Activated CD4-positive, alpha-beta T cell treated with anti-CD3 and anti-CD28 coated beads, Interleukin-2, amount 10 ng/mL, durations not matched to agents 7 days and 5 days (primary cell): ENCODE data around the gene CHST11. TPM values are rescaled to one million over a fixed set of nuclear protein-coding genes. Genes with fewer than 3 reads are reported as not detected.
A peak's percentile ranks its signal among the peaks of the same experiment; 100 is the strongest.

Experiments used
- CTCF ChIA-PET: fragments of 350-600 bp; sonication (Branson Sonifier 250); formaldehyde crosslinking; loops from one replicate; lab custom pipeline; 2021; ENCODE audit warnings: antibody characterized with exemption; lab: Charles Lee
- POLR2A ChIA-PET: fragments of 350-600 bp; sonication (Branson Sonifier 250); formaldehyde crosslinking; loops from one replicate; lab custom pipeline; 2021; ENCODE audit warnings: antibody characterized with exemption; lab: Charles Lee
- DNase-seq: peaks from one replicate; pipeline ENCODE4 v3.0.0-alpha.2; 2020
- H3K27ac Mint-ChIP-seq: one replicate; pipeline ENCODE4 v1.8.0; 2021; ENCODE audit warnings: mild to moderate bottlenecking, moderate library complexity, mixed read lengths
- H3K27me3 Mint-ChIP-seq: one replicate; pipeline ENCODE4 v1.8.0; 2021; ENCODE audit warnings: mixed read lengths
- H3K36me3 Mint-ChIP-seq: one replicate; pipeline ENCODE4 v1.8.0; 2021; ENCODE audit warnings: low read depth, mixed read lengths
- H3K4me1 Mint-ChIP-seq: one replicate; pipeline ENCODE4 v1.8.0; 2021; ENCODE audit warnings: mixed read lengths
- H3K4me3 Mint-ChIP-seq: one replicate; pipeline ENCODE4 v1.8.0; 2021; ENCODE audit warnings: mild to moderate bottlenecking, moderate library complexity, mixed read lengths
- H3K9me3 Mint-ChIP-seq: one replicate; pipeline ENCODE4 v1.8.0; 2021; ENCODE audit warnings: mixed read lengths
- total RNA-seq, 2 experiments: library from RNA; stranded (reverse); gene quantifications; one replicate each; pipeline ENCODE4 v1.2.3, GENCODE V29; 2021

The CHST11 gene
- total RNA-seq, 2 experiments from 2014 or later = 56.4 to 56.6 TPM

DNA sequence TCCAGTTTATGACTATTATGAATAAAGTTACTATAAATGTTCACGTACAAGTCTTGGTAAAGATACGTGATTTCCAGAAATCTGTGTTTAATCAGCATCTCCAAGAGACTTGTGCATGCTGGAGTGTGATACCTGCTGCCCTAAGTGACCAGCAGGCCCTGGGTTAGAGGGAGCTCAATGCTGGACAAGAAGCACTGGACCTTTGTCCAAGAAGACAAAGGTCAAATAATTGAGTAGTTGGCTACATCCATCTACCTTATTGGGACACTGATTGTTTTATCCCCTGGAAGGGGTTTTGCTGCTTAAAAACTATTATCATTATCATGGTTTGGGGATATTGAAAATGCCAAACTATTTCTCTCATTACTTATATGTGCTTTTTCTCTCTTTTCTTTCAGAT, 37.0 kb upstream of the CHST11 start:
- ChIA-PET CTCF (interaction anchor here (1.0 to 2.1 kb wide), 2 partner anchors 12 to 37 kb away, joined by 3 to 8 read pairs; no protein-coding TSS in a partner anchor), POLR2A (no interaction called here)
- Mint-ChIP-seq H3K9me3 (peaks cover 12% of the 10 kb centered on the region), H3K27me3 (peaks cover 4% of the 10 kb centered on the region), H3K4me1 (peaks cover 9% of the 10 kb centered on the region), H3K27ac (no peak overlapping the region), H3K4me3 (no peak overlapping the region), H3K36me3 (peaks cover 6% of the 10 kb centered on the region)
- DNase-seq = no peak

- no peak overlapping the region for H3K4me3 Mint-ChIP-seq
- H3K27ac Mint-ChIP-seq = no peak overlapping the region
- peaks cover 12% of the 10 kb centered on the region for H3K9me3 Mint-ChIP-seq
- CTCF ChIA-PET = interaction anchor here (1.2 to 2.1 kb wide), 3 partner anchors 9 to 38 kb away, joined by 4 to 8 read pairs (median 4); no protein-coding TSS in a partner anchor
- DNase-seq = peak; percentile 15
- H3K36me3 Mint-ChIP-seq = peaks cover 6% of the 10 kb centered on the region
- peaks cover 9% of the 10 kb centered on the region for H3K4me1 Mint-ChIP-seq
- peaks cover 4% of the 10 kb centered on the region for H3K27me3 Mint-ChIP-seq
- POLR2A ChIA-PET = no interaction called here
Observed at GRCh38 chr12:104420868-104421267, 35.9 kb upstream of the CHST11 start.

GRCh38 chr12:104421343-104421742, 35.4 kb upstream of the CHST11 start:
- CTCF ChIA-PET = interaction anchor here (1.2 to 2.1 kb wide), 4 partner anchors 9 to 39 kb away, joined by 4 to 8 read pairs (median 4); no protein-coding TSS in a partner anchor
- Mint-ChIP-seq H3K27ac (no peak overlapping the region), H3K4me3 (no peak overlapping the region)

DNA sequence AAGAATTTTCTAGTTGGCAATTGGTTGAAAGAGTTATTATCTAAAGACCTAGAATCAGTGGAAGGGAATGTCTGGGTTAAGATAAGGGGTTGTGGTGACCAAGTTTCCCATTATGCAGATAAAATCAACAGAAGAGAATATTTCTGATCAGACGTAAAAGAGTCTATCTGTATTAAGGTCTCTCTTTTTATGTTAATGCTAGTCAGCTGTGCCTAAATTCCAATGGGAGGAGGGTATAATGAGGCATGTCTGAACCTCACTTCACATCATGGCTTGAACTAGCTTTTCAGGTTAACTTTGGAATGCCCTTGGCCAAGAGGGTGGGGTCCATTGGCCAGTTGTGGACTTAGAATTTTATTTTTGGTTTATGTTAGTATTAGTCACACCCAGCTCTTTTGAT, 34.3 kb upstream of the CHST11 start:
- Mint-ChIP-seq H3K36me3 (peaks cover 6% of the 10 kb centered on the region), H3K9me3 (peaks cover 14% of the 10 kb centered on the region), H3K4me1 (peaks cover 9% of the 10 kb centered on the region), H3K27me3 (peaks cover 4% of the 10 kb centered on the region), H3K4me3 (no peak overlapping the region), H3K27ac (no peak overlapping the region)
- POLR2A ChIA-PET = no interaction called here
- CTCF ChIA-PET = interaction anchor here (0.7 to 1.2 kb wide), 3 partner anchors 11 to 41 kb away, joined by 3 to 4 read pairs (median 4); no protein-coding TSS in a partner anchor
- DNase-seq = no peak

More at GRCh38 chr12:104421343-104421742, 35.4 kb upstream of the CHST11 start:
- Mint-ChIP-seq H3K36me3 (peaks cover 6% of the 10 kb centered on the region), H3K27me3 (peaks cover 4% of the 10 kb centered on the region), H3K9me3 (peaks cover 12% of the 10 kb centered on the region), H3K4me1 (peaks cover 9% of the 10 kb centered on the region)
- no peak for DNase-seq
- POLR2A ChIA-PET = no interaction called here

GRCh38 chr12:104423273-104423672, 33.5 kb upstream of the CHST11 start:
- H3K4me3 Mint-ChIP-seq = no peak overlapping the region
- peaks cover 4% of the 10 kb centered on the region for H3K27me3 Mint-ChIP-seq
- H3K9me3 Mint-ChIP-seq = peaks cover 20% of the 10 kb centered on the region
- H3K36me3 Mint-ChIP-seq = peaks cover 6% of the 10 kb centered on the region
- no peak for DNase-seq
- ChIA-PET CTCF (interaction anchor here (1.2 kb wide), 1 partner anchor 22 kb away, joined by 3 read pairs; no protein-coding TSS in a partner anchor), POLR2A (no interaction called here)
- H3K4me1 Mint-ChIP-seq = peaks cover 9% of the 10 kb centered on the region
- H3K27ac Mint-ChIP-seq = no peak overlapping the region

- H3K27me3 Mint-ChIP-seq = peaks cover 4% of the 10 kb centered on the region
- peaks cover 6% of the 10 kb centered on the region for H3K36me3 Mint-ChIP-seq
- peaks cover 9% of the 10 kb centered on the region for H3K4me1 Mint-ChIP-seq
- H3K27ac Mint-ChIP-seq = no peak overlapping the region
- ChIA-PET POLR2A (no interaction called here), CTCF (interaction anchor here (1.2 kb wide), 1 partner anchor 22 kb away, joined by 3 read pairs; no protein-coding TSS in a partner anchor)
- H3K4me3 Mint-ChIP-seq = no peak overlapping the region
- H3K9me3 Mint-ChIP-seq = peaks cover 22% of the 10 kb centered on the region
- DNase-seq = no peak
Observed at GRCh38 chr12:104423809-104424208, 32.9 kb upstream of the CHST11 start.

GRCh38 chr12:104424955-104425354, 31.8 kb upstream of the CHST11 start:
- DNase-seq = no peak
- peaks cover 4% of the 10 kb centered on the region for H3K27me3 Mint-ChIP-seq
- POLR2A ChIA-PET = no interaction called here
- peaks cover 9% of the 10 kb centered on the region for H3K4me1 Mint-ChIP-seq
- CTCF ChIA-PET = interaction anchor here (1.3 kb wide), 1 partner anchor 43 kb away, joined by 5 read pairs; no protein-coding TSS in a partner anchor
- no peak overlapping the region for H3K4me3 Mint-ChIP-seq
- peaks cover 6% of the 10 kb centered on the region for H3K36me3 Mint-ChIP-seq
- H3K27ac Mint-ChIP-seq = no peak overlapping the region
- peaks cover 23% of the 10 kb centered on the region for H3K9me3 Mint-ChIP-seq

DNA sequence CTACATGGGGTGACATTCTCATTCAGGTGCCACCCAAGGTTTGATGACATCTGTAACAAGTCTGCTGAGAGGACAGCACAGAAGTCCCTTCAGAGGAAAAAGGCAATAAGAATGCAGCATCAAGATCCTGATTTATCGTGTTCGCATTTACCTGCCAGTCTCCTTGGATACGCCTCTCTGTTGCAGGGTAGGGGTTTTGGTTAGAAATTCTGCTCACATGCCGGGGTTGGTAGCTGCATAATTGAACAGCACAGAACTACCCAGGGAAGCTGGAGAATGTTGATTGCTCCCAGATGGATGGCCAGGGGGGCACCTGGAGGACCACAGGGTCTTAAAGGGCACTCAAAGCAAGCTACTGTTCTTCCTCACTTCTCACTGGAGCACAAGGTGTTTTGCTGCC, 31.1 kb upstream of the CHST11 start:
- ChIA-PET POLR2A (no interaction called here), CTCF (interaction anchor here (1.1 to 1.5 kb wide), 5 partner anchors 9 to 44 kb away, joined by 3 to 5 read pairs (median 3); no protein-coding TSS in a partner anchor)
- Mint-ChIP-seq H3K4me3 (no peak overlapping the region), H3K27me3 (peaks cover 4% of the 10 kb centered on the region), H3K4me1 (peaks cover 9% of the 10 kb centered on the region), H3K36me3 (peaks cover 6% of the 10 kb centered on the region), H3K27ac (no peak overlapping the region), H3K9me3 (peaks cover 23% of the 10 kb centered on the region)
- DNase-seq = no peak

DNA sequence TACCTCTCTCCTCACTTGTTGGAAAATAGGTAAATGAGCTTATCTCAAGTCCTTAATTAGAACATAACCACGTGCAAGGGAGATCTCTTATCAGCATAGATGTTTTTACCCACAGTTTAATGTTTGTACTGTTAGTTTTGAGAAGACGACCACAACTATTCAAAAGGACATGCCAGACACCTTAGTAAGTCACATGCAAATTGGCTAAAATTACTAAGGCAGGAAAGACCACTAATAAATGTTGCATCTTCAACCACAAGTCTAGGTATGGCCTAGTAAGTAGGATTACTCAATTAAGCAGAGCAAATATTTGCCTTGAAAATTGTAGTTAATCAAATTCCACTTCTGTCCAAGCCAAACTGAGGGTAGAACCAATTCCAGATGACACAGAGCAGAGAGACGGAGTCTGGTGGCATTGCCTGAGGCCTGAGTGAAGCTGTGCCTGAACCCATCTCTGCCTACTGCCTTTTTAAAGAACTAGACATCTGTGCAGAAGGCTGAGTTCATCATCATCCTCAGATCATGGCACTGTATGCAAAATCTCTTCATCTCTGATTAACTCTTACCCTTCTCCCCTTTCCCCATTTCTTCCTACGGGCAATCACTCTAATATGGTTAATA, 29.7 kb upstream of the CHST11 start:
- Mint-ChIP-seq H3K36me3 (peaks cover 4% of the 10 kb centered on the region), H3K27ac (no peak overlapping the region), H3K4me1 (no peaks in the 10 kb centered on the region), H3K9me3 (peaks cover 22% of the 10 kb centered on the region), H3K4me3 (no peak overlapping the region), H3K27me3 (peaks cover 4% of the 10 kb centered on the region)
- POLR2A ChIA-PET = interaction anchor here (0.6 kb wide), 1 partner anchor 9 kb away, joined by 3 read pairs; no protein-coding TSS in a partner anchor
- CTCF ChIA-PET = interaction anchor here (1.1 to 1.5 kb wide), 3 partner anchors 8 to 14 kb away, joined by 3 read pairs; no protein-coding TSS in a partner anchor
- no peak for DNase-seq

DNA sequence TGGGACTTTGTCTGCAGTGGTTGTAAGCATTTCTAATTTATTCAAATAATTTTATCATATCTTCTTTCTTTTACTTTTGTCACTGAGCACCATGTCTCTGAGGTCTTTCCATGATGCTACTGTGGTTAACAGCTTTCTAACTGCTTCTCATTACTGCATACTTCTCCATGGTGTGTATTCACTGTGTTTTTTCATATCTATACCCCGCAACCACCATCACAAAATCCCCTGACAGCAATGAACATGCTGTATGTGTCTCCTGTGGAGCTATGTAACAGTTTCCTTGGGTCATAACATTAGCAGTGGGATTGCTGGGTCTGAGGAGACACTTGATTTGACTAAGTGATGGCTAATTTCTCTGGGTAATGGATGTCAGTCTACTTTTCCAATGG, 29.2 kb upstream of the CHST11 start:
- CTCF ChIA-PET = no interaction called here
- H3K9me3 Mint-ChIP-seq = peaks cover 17% of the 10 kb centered on the region

DNA sequence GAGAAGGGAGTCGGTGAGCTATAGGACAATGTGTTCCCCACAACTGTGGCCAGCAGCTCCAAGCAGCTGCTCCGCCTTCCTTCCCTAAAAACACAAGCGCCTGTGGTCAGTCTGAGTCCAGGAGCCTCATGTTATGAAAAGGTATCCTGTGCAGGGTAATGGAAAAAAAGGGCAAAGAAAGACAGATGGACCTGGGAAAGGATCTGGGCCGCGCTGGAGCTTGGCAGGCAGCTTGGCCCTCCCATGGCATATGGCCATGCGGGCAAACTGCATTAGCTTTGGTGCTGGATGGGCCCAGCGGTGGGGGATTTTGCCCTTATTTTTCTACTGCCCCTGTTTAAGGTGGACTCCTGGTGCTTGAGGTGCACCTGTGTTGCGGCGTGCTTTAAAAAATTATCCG, 23.7 kb upstream of the CHST11 start:
- CTCF ChIA-PET = interaction anchor here (1.0 kb wide), 1 partner anchor 11 kb away, joined by 4 read pairs; no protein-coding TSS in a partner anchor
- Mint-ChIP-seq H3K36me3 (no peaks in the 10 kb centered on the region), H3K9me3 (peaks cover 9% of the 10 kb centered on the region), H3K27ac (no peak overlapping the region), H3K4me3 (no peak overlapping the region), H3K27me3 (peaks cover 8% of the 10 kb centered on the region), H3K4me1 (peaks cover 2% of the 10 kb centered on the region)
- POLR2A ChIA-PET = interaction anchor here (0.6 kb wide), 1 partner anchor 497 kb away, joined by 3 read pairs; no protein-coding TSS in a partner anchor
- DNase-seq = no peak

More for the DNA sequence above, 29.2 kb upstream of the CHST11 start:
- Mint-ChIP-seq H3K27ac (no peak overlapping the region), H3K27me3 (peaks cover 4% of the 10 kb centered on the region), H3K4me3 (no peak overlapping the region), H3K36me3 (no peaks in the 10 kb centered on the region), H3K4me1 (no peaks in the 10 kb centered on the region)
- POLR2A ChIA-PET = no interaction called here
- no peak for DNase-seq

- Mint-ChIP-seq H3K27ac (no peak overlapping the region), H3K27me3 (peaks cover 8% of the 10 kb centered on the region), H3K36me3 (no peaks in the 10 kb centered on the region), H3K4me3 (no peak overlapping the region), H3K4me1 (peaks cover 2% of the 10 kb centered on the region), H3K9me3 (peaks cover 3% of the 10 kb centered on the region)
- ChIA-PET POLR2A (no interaction called here), CTCF (interaction anchor here (1.1 kb wide), 1 partner anchor 8 kb away, joined by 3 read pairs; no protein-coding TSS in a partner anchor)
- no peak for DNase-seq
Observed at GRCh38 chr12:104434129-104434528, 22.6 kb upstream of the CHST11 start.

GRCh38 chr12:104435175-104435574, 21.6 kb upstream of the CHST11 start:
- Mint-ChIP-seq H3K27me3 (peaks cover 8% of the 10 kb centered on the region), H3K27ac (no peak overlapping the region), H3K9me3 (peaks cover 2% of the 10 kb centered on the region), H3K36me3 (no peaks in the 10 kb centered on the region), H3K4me3 (no peak overlapping the region), H3K4me1 (peaks cover 2% of the 10 kb centered on the region)
- DNase-seq = no peak
- ChIA-PET CTCF (interaction anchor here (0.9 to 1.8 kb wide), 6 partner anchors 9 to 53 kb away, joined by 3 to 8 read pairs (median 4); no protein-coding TSS in a partner anchor), POLR2A (no interaction called here)
